SK-N-SH treated with all-trans-retinoic acid at 6 μM for 48 hours (cell line): ENCODE data around the gene RLN3.

Experiments
- ATAC-seq: fragments of 200-7000 bp; cut with Tn5 transposase; 3 replicates; pipeline ENCODE4 v1.9.1; 2020; ENCODE audit warnings: mild to moderate bottlenecking, moderate library complexity
- ARNTL ChIP-seq: fragments of 450-650 bp; formaldehyde crosslinking; IDR thresholded peaks from 2 replicates; pipeline ENCODE4 v1.5.0; 2020; ENCODE audit warnings: low read depth, mild to moderate bottlenecking, moderate library complexity, borderline replicate concordance
- BACH2 ChIP-seq: fragments of 250-450 bp; sonication (Bioruptor Pico); IDR thresholded peaks from 2 replicates; pipeline ENCODE4 v1.9.0; 2021; ENCODE audit warnings: mild to moderate bottlenecking, borderline replicate concordance
- CREB5 ChIP-seq: fragments of 250-450 bp; sonication (Bioruptor Pico); IDR thresholded peaks from 2 replicates; pipeline ENCODE4 v1.5.1; 2020; ENCODE audit warnings: low read depth, mild to moderate bottlenecking, moderate library complexity
- CSRNP3 ChIP-seq: fragments of 250-450 bp; sonication (Bioruptor Pico); IDR thresholded peaks from 2 replicates; pipeline ENCODE4 v1.5.1; 2021; ENCODE audit warnings: mild to moderate bottlenecking, moderate library complexity
- GLIS3 ChIP-seq: fragments of 250-450 bp; sonication (Bioruptor Pico); IDR thresholded peaks from 2 replicates; pipeline ENCODE4 v1.5.0; 2020; ENCODE audit warnings: mild to moderate bottlenecking, moderate library complexity
- ISL1 ChIP-seq: fragments of 250-450 bp; sonication (Bioruptor Pico); IDR thresholded peaks from 2 replicates; pipeline ENCODE4 v2.1.2; 2022; ENCODE audit warnings: mild to moderate bottlenecking, moderate library complexity
- OSR1 ChIP-seq: fragments of 250-450 bp; sonication (Bioruptor Pico); IDR thresholded peaks from 2 replicates; pipeline ENCODE4 v1.8.0; 2022; ENCODE audit warnings: moderate library complexity, mild to moderate bottlenecking, inconsistent platforms
- PATZ1 ChIP-seq: fragments of 250-450 bp; sonication (Bioruptor Pico); IDR thresholded peaks from 2 replicates; pipeline ENCODE4 v1.8.0; 2020; ENCODE audit warnings: mild to moderate bottlenecking, moderate library complexity, borderline replicate concordance
- PPARA ChIP-seq: fragments of 250-450 bp; sonication (Bioruptor Pico); IDR thresholded peaks from 2 replicates; pipeline ENCODE4 v1.5.0; 2020; ENCODE audit warnings: mild to moderate bottlenecking, borderline replicate concordance
- RARB ChIP-seq: fragments of 250-450 bp; sonication (Bioruptor Pico); IDR thresholded peaks from 2 replicates; pipeline ENCODE4 v1.8.0; 2021; ENCODE audit warnings: mild to moderate bottlenecking, moderate library complexity
- SNAI2 ChIP-seq: fragments of 250-450 bp; sonication (Bioruptor Pico); IDR thresholded peaks from 2 replicates; pipeline ENCODE4 v1.5.0; 2020; ENCODE audit warnings: mild to moderate bottlenecking, moderate library complexity
- TCF4 ChIP-seq: fragments of 250-450 bp; sonication (Bioruptor Pico); IDR thresholded peaks from 2 replicates; pipeline ENCODE4 v1.8.0; 2021; ENCODE audit warnings: mild to moderate bottlenecking, moderate library complexity, borderline replicate concordance
- TOX ChIP-seq: fragments of 250-450 bp; sonication (Bioruptor Pico); IDR thresholded peaks from 2 replicates; pipeline ENCODE4 v1.8.0; 2021; ENCODE audit warnings: mild to moderate bottlenecking, moderate library complexity, borderline replicate concordance
- TSHZ2 ChIP-seq: fragments of 250-450 bp; sonication (Bioruptor Pico); IDR thresholded peaks from 2 replicates; pipeline ENCODE4 v1.5.0; 2020; ENCODE audit warnings: mild to moderate bottlenecking, moderate library complexity
- ZC3H10 ChIP-seq: fragments of 250-450 bp; sonication (Bioruptor Pico); IDR thresholded peaks from 2 replicates; pipeline ENCODE4 v1.5.1; 2021; ENCODE audit warnings: mild to moderate bottlenecking, moderate library complexity
- ZFP30 ChIP-seq: fragments of 450-650 bp; formaldehyde crosslinking; IDR thresholded peaks from 2 replicates; pipeline ENCODE4 v1.5.0; 2022; ENCODE audit warnings: mild to moderate bottlenecking, moderate library complexity
- ZNF565 ChIP-seq: fragments of 450-650 bp; formaldehyde crosslinking; conservative IDR thresholded peaks from 2 replicates; pipeline ENCODE4 v1.5.0; 2020; ENCODE audit warnings: low read depth, mild to moderate bottlenecking, moderate library complexity
- ZNF70 ChIP-seq: fragments of 450-650 bp; formaldehyde crosslinking; IDR thresholded peaks from 2 replicates; pipeline ENCODE4 v1.5.0; 2020; ENCODE audit warnings: mild to moderate bottlenecking, moderate library complexity
- ZNF8 ChIP-seq: fragments of 450-650 bp; formaldehyde crosslinking; IDR thresholded peaks from 2 replicates; pipeline ENCODE4 v1.5.0; 2020; ENCODE audit warnings: mild to moderate bottlenecking, moderate library complexity

Gene RLN3

GRCh38 chr19:14054721-14055120 is 26.8 kb downstream of the RLN3 start (continued):
- TF ChIP-seq CREB5 (CRISPR knock-in tag) (no peak), TCF4 (CRISPR knock-in tag) (no peak), ZNF565 (CRISPR knock-in tag) (no peak), SNAI2 (no peak)

GRCh38 chr19:14055396-14055795 is 27.4 kb downstream of the RLN3 start:
- no peak for TF ChIP-seq CSRNP3 (CRISPR knock-in tag)
- no peak for TF ChIP-seq GLIS3 (CRISPR knock-in tag)
- no peak for TF ChIP-seq PPARA
- TF ChIP-seq ZFP30 (CRISPR knock-in tag) = no peak
- TF ChIP-seq ZNF70 (CRISPR knock-in tag) = no peak
- TF ChIP-seq TOX = no peak
- no peak for TF ChIP-seq OSR1 (CRISPR knock-in tag)
- no peak for ATAC-seq

GRCh38 chr19:14056069-14056666 is 28.2 kb downstream of the RLN3 start:
- ATAC-seq = no peak
- no peak for TF ChIP-seq ZNF8 (CRISPR knock-in tag)

- TF ChIP-seq CSRNP3 (CRISPR knock-in tag) (no peak), ZFP30 (CRISPR knock-in tag) (no peak), ZNF70 (CRISPR knock-in tag) (no peak), ZNF8 (CRISPR knock-in tag) (no peak), ISL1 (no peak), RARB (CRISPR knock-in tag) (no peak), TSHZ2 (no peak)
- ATAC-seq = peak; percentile 8
Measured at GRCh38 chr19:14056741-14057356, 28.9 kb downstream of the RLN3 start.

- no peak for ATAC-seq
- no peak for TF ChIP-seq BACH2
- TF ChIP-seq CSRNP3 (CRISPR knock-in tag) = no peak
- no peak for TF ChIP-seq PATZ1 (CRISPR knock-in tag)
- TF ChIP-seq SNAI2 = no peak
- TF ChIP-seq CREB5 (CRISPR knock-in tag) = no peak
- no peak for TF ChIP-seq ISL1
- TF ChIP-seq ARNTL (CRISPR knock-in tag) = no peak
- TF ChIP-seq ZC3H10 = no peak
- no peak for TF ChIP-seq ZNF565 (CRISPR knock-in tag)
- no peak for TF ChIP-seq OSR1 (CRISPR knock-in tag)
- no peak for TF ChIP-seq RARB (CRISPR knock-in tag)
- no peak for TF ChIP-seq TCF4 (CRISPR knock-in tag)
- no peak for TF ChIP-seq PPARA
Measured at GRCh38 chr19:14058182-14059092, 30.5 kb downstream of the RLN3 start.
